H9 (cell line): ENCODE measurements around the gene GPATCH3. TPM values are rescaled to one million over a fixed set of nuclear protein-coding genes. Genes with fewer than 3 reads are reported as not detected.

Experiments
- DNase-seq: peaks from one replicate; pipeline ENCODE4 v3.0.0-alpha.2; 2017
- H2AFZ ChIP-seq: one replicate; pipeline ENCODE4 v1.6.1; 2013; ENCODE audit warnings: mild to moderate bottlenecking, low read length, control low read depth, moderate library complexity
- H2AK5ac ChIP-seq: 2 replicates; pipeline ENCODE4 v1.6.1; 2013; ENCODE audit warnings: low read length, control low read depth, mixed read lengths; ENCODE audit not compliant: insufficient read length
- H2BK120ac ChIP-seq: one replicate; pipeline ENCODE4 v1.6.1; 2013; ENCODE audit warnings: low read depth, mild to moderate bottlenecking, low read length, control low read depth, inconsistent platforms; ENCODE audit not compliant: poor library complexity, severe bottlenecking
- H2BK12ac ChIP-seq: 2 replicates; pipeline ENCODE4 v1.6.1; 2013; ENCODE audit warnings: low read length, control low read depth, mixed read lengths, low read depth; ENCODE audit not compliant: insufficient read length
- H2BK15ac ChIP-seq: 2 replicates; pipeline ENCODE4 v1.6.1; 2013; ENCODE audit warnings: low read depth, low read length, control low read depth
- H2BK20ac ChIP-seq: one replicate; pipeline ENCODE4 v1.6.1; 2013; ENCODE audit warnings: low read depth, mild to moderate bottlenecking, low read length, control low read depth, inconsistent platforms; ENCODE audit not compliant: poor library complexity, severe bottlenecking
- H2BK5ac ChIP-seq: 2 replicates; pipeline ENCODE4 v1.6.1; 2013; ENCODE audit warnings: low read length, control low read depth, mixed read lengths; ENCODE audit not compliant: insufficient read length
- H3K14ac ChIP-seq: 2 replicates; pipeline ENCODE4 v1.6.1; 2013; ENCODE audit warnings: low read length, control low read depth; ENCODE audit not compliant: insufficient read depth
- H3K18ac ChIP-seq: 2 replicates; pipeline ENCODE4 v1.6.1; 2013; ENCODE audit warnings: low read depth, mild to moderate bottlenecking, mixed read lengths, low read length, control low read depth; ENCODE audit not compliant: insufficient read length
- H3K23ac ChIP-seq: 2 replicates; pipeline ENCODE4 v1.6.1; 2013; ENCODE audit warnings: low read length, control low read depth, mixed read lengths, low read depth; ENCODE audit not compliant: insufficient read length
- H3K23me2 ChIP-seq: 2 replicates; pipeline ENCODE4 v1.6.1; 2013; ENCODE audit warnings: low read depth, mild to moderate bottlenecking, mixed read lengths, low read length, control low read depth; ENCODE audit not compliant: insufficient read length, poor library complexity, severe bottlenecking
- H3K27ac ChIP-seq: 2 replicates; pipeline ENCODE4 v1.5.1; 2013; ENCODE audit warnings: low read length, control low read depth, mixed read lengths, low read depth; ENCODE audit not compliant: insufficient read length
- H3K27me3 ChIP-seq: 2 replicates; pipeline ENCODE4 v1.6.1; 2013; ENCODE audit warnings: low read length, control low read depth, inconsistent platforms; ENCODE audit not compliant: insufficient read depth
- H3K4ac ChIP-seq: 2 replicates; pipeline ENCODE4 v1.6.1; 2013; ENCODE audit warnings: low read depth, mild to moderate bottlenecking, control low read depth, inconsistent platforms, low read length, moderate library complexity
- H3K4me1 ChIP-seq: 2 replicates; pipeline ENCODE4 v1.6.1; 2013; ENCODE audit warnings: low read length, control low read depth, inconsistent platforms; ENCODE audit not compliant: insufficient read depth
- H3K4me2 ChIP-seq: 2 replicates; pipeline ENCODE4 v1.6.1; 2013; ENCODE audit warnings: low read length, control low read depth, mixed read lengths; ENCODE audit not compliant: insufficient read length, insufficient read depth
- H3K56ac ChIP-seq: 2 replicates; pipeline ENCODE4 v1.6.1; 2013; ENCODE audit warnings: low read depth, mild to moderate bottlenecking, mixed read lengths, low read length, control low read depth; ENCODE audit not compliant: insufficient read length
- H3K79me1 ChIP-seq: 2 replicates; pipeline ENCODE4 v1.6.1; 2013; ENCODE audit warnings: low read depth, mild to moderate bottlenecking, moderate library complexity, low read length, control low read depth, inconsistent platforms; ENCODE audit not compliant: insufficient read depth, poor library complexity, severe bottlenecking
- H3K79me2 ChIP-seq: 2 replicates; pipeline ENCODE4 v1.6.1; 2013; ENCODE audit warnings: low read length, control low read depth, inconsistent platforms; ENCODE audit not compliant: insufficient read depth
- H3K9ac ChIP-seq: 2 replicates; pipeline ENCODE4 v1.6.1; 2013; ENCODE audit warnings: low read length, control low read depth, mixed read lengths; ENCODE audit not compliant: insufficient read length; ENCODE audit errors: extremely low read depth
- H3K9me3 ChIP-seq: one replicate; pipeline ENCODE4 v1.6.1; 2013; ENCODE audit warnings: low read depth, low read length, inconsistent platforms; ENCODE audit not compliant: control insufficient read depth
- H3T11ph ChIP-seq: one replicate; pipeline ENCODE4 v1.6.1; 2013; ENCODE audit warnings: mild to moderate bottlenecking, low read length, control low read depth, inconsistent platforms
- H4K20me1 ChIP-seq: one replicate; pipeline ENCODE4 v1.6.1; 2013; ENCODE audit not compliant: control insufficient read depth, insufficient read length, insufficient read depth
- H4K5ac ChIP-seq: 2 replicates; pipeline ENCODE4 v1.6.1; 2013; ENCODE audit warnings: low read depth, mild to moderate bottlenecking, mixed read lengths, low read length, control low read depth; ENCODE audit not compliant: insufficient read length
- H4K8ac ChIP-seq: replicated peaks from 2 replicates; pipeline ENCODE4 v1.6.1; 2013; ENCODE audit warnings: low read length, control low read depth, mixed read lengths, low read depth; ENCODE audit not compliant: insufficient read length
- H4K91ac ChIP-seq: 2 replicates; pipeline ENCODE4 v1.6.1; 2013; ENCODE audit warnings: low read depth, mild to moderate bottlenecking, moderate library complexity, mixed read lengths, low read length, control low read depth; ENCODE audit not compliant: insufficient read length
- H3K27ac Mint-ChIP-seq, 3 experiments: 2 replicates in 2 of 3; 3 replicates in 1 of 3; pipeline ENCODE4 v1.8.0; 2020 to 2021; ENCODE audit warnings: mixed read lengths in 3 of 3, mild to moderate bottlenecking in 1 of 3, moderate library complexity in 1 of 3
- H3K27me3 Mint-ChIP-seq: 2 replicates; pipeline ENCODE4 v1.8.0; 2021; ENCODE audit warnings: low read depth, mild to moderate bottlenecking, moderate library complexity, mixed read lengths
- H3K36me3 Mint-ChIP-seq, 3 experiments: 2 replicates in 2 of 3; 3 replicates in 1 of 3; pipeline ENCODE4 v1.8.0; 2020 to 2021; ENCODE audit warnings: low read depth in 3 of 3, mixed read lengths in 3 of 3; ENCODE audit not compliant: insufficient read depth in 1 of 3
- H3K4me1 Mint-ChIP-seq, 2 experiments: 2 replicates each; pipeline ENCODE4 v1.8.0; 2020; ENCODE audit warnings: mixed read lengths in 2 of 2
- H3K4me3 Mint-ChIP-seq, 2 experiments: 2 replicates in 1 of 2; 3 replicates in 1 of 2; pipeline ENCODE4 v1.8.0; 2020 to 2021; ENCODE audit warnings: mild to moderate bottlenecking in 2 of 2, mixed read lengths in 2 of 2, moderate library complexity in 1 of 2
- H3K9me3 Mint-ChIP-seq, 2 experiments: 2 replicates in 1 of 2; 3 replicates in 1 of 2; pipeline ENCODE4 v1.8.0; 2020; ENCODE audit warnings: mild to moderate bottlenecking in 2 of 2, mixed read lengths in 2 of 2, moderate library complexity in 1 of 2
- WGBS: extraction: QIAGEN DNeasy Blood & Tissue Kit; methylation state at CpG from one replicate; pipeline ENCODE4 v1.1.7; 2013; ENCODE audit warnings: missing lambda C conversion rate, low lambda C conversion rate, mixed read lengths; ENCODE audit not compliant: insufficient read length; ENCODE audit errors: extremely low coverage; 5-methylcytosine and 5-hydroxymethylcytosine counted together
- total RNA-seq: library from RNA; stranded (reverse); gene quantifications from 2 replicates; pipeline ENCODE4 v1.2.1, GENCODE V29; 2021
- TF ChIP-seq, protein P1 (sequence below): fragments of 200-600 bp; sonication (generic); conservative IDR thresholded peaks from 3 replicates; pipeline ENCODE4 v1.8.0; 2021; ENCODE audit warnings: antibody characterized with exemption, mild to moderate bottlenecking

The GPATCH3 gene
- total RNA-seq, 1 experiment from 2014 or later: 19.4 TPM

DNA sequence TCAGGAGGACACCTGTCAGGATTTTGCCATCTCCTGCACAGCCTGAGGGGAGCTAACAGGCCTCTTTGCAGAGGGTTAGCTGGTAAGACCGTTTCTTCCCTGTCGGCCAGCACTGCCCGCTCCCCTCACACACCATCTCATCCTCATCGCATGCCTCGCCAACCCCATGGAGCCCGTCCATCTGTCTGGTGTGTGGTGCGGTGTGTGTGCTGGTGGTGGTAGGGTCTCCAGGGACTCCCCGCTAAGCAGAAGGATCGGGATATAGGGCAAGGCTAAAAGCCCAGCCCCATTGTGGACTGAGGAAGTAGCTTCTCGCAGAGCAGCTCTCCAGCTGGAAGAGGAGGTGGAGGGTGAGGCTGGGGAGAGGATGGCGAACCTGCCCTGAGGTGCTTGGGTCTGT is 44.1 kb downstream of the GPATCH3 start:
- H3T11ph ChIP-seq: no peak overlapping the region
- no peaks in the 10 kb centered on the region for H3K79me2 ChIP-seq
- TF ChIP-seq, protein P1, sequence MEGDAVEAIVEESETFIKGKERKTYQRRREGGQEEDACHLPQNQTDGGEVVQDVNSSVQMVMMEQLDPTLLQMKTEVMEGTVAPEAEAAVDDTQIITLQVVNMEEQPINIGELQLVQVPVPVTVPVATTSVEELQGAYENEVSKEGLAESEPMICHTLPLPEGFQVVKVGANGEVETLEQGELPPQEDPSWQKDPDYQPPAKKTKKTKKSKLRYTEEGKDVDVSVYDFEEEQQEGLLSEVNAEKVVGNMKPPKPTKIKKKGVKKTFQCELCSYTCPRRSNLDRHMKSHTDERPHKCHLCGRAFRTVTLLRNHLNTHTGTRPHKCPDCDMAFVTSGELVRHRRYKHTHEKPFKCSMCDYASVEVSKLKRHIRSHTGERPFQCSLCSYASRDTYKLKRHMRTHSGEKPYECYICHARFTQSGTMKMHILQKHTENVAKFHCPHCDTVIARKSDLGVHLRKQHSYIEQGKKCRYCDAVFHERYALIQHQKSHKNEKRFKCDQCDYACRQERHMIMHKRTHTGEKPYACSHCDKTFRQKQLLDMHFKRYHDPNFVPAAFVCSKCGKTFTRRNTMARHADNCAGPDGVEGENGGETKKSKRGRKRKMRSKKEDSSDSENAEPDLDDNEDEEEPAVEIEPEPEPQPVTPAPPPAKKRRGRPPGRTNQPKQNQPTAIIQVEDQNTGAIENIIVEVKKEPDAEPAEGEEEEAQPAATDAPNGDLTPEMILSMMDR: no peak
- no peaks in the 10 kb centered on the region for H3K27me3 ChIP-seq
- H3K4me1 ChIP-seq: no peaks in the 10 kb centered on the region
- no peak overlapping the region for H3K9ac ChIP-seq
- no peak overlapping the region for H3K4me2 ChIP-seq
- H3K36me3 Mint-ChIP-seq: peaks cover 13 to 36% (median 26%) of the 10 kb centered on the region in 3 experiments; a peak in 6 of 7 replicates
- peak overlapping the region in 2 of 3 experiments; percentile 71 to 85; a peak in 2 of 7 replicates for H3K27ac Mint-ChIP-seq
- no peak overlapping the region for H2AK5ac ChIP-seq
- no peak overlapping the region for H3K56ac ChIP-seq
- DNase-seq: no peak
- no peak overlapping the region for H4K8ac ChIP-seq
- H3K27me3 Mint-ChIP-seq: no peaks in the 10 kb centered on the region
- H3K4me3 Mint-ChIP-seq: no peak overlapping the region
- no peak overlapping the region for H2BK20ac ChIP-seq
- H3K9me3 Mint-ChIP-seq: no peaks in the 10 kb centered on the region
- H2AFZ ChIP-seq: no peak overlapping the region
- no CpG with 5 or more reads among the region's 11 CpGs for WGBS
- no peak overlapping the region for H2BK12ac ChIP-seq
- H3K23ac ChIP-seq: no peak overlapping the region
- no peak overlapping the region for H3K4ac ChIP-seq
- no peak overlapping the region for H2BK15ac ChIP-seq
- no peak overlapping the region for H3K18ac ChIP-seq
- H4K5ac ChIP-seq: no peak overlapping the region
- H3K14ac ChIP-seq: no peak overlapping the region; the same call in 1 of the 2 replicates
- no peak overlapping the region for H2BK5ac ChIP-seq
- H3K79me1 ChIP-seq: no peaks in the 10 kb centered on the region
- H3K9me3 ChIP-seq: no peaks in the 10 kb centered on the region
- no peak overlapping the region for H4K91ac ChIP-seq
- peaks cover 21 to 24% of the 10 kb centered on the region in 2 experiments for H3K4me1 Mint-ChIP-seq
- H4K20me1 ChIP-seq: no peaks in the 10 kb centered on the region
- no peak overlapping the region for H3K27ac ChIP-seq
- H2BK120ac ChIP-seq: no peak overlapping the region
- no peaks in the 10 kb centered on the region for H3K23me2 ChIP-seq
